NCI-H2227 (cell line): ENCODE results near the gene SLC5A10.
"Not testable (repeated sequence)": the region's sequence is repeated elsewhere in the genome, so short reads cannot be mapped to it uniquely, and the experiment has no call there.

ENCODE experiments used
- DNase-seq: peaks from one replicate; lab custom pipeline; 2025; ENCODE audit not compliant: unreplicated experiment; lab: John Stamatoyannopoulos, UW

SLC5A10 gene

GRCh38 chr17:18951941-18952842 lies at the start of gene SLC5A10:
TSS of gene SLC5A10 (plus strand) at chr17:18952165. CDS start at chr17:18952206, 41 bp downstream.
- DNase-seq = no peak

DNA sequence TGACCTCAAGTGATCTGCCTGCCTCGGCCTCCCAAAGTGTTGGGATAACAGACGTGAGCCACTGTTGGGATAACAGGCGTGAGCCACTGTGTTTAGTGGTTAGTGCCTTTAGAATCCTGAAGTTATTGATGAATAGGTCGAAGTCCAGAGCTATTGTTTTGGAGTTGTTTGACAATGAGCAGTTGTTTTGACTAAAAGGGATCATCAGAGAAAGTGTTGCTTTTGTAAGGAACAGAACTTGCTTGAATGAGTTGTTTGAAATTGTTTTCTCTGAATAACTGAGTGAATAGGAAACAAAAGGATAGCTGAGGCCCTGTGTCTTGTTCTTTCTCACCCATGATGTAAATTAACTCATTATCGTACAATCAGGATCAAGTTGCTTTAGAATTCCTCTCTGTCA lies 47.5 kb upstream of the SLC5A10 start:
- no peak for DNase-seq

GRCh38 chr17:18905226-18905625 lies 46.7 kb upstream of the SLC5A10 start:
- DNase-seq = no peak

DNA sequence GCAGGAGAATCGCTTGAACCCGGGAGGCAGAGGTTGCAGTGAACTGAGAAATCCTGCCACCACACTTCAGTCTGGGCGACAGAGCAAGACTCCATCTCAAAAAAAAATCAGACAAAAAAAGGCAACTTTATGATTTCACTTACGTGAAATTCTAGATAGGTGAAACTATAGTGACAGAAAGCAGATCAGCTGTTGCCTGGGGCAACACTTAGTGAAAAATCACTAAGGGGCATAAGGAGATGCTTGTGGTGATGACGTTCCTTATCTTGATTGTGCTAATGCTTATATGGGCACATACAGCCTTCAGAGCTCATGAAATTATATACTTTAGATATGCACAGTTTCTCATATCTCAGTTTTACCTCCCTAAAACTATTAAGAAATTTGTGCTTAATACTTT lies 41.6 kb upstream of the SLC5A10 start:
- no peak for DNase-seq

DNA sequence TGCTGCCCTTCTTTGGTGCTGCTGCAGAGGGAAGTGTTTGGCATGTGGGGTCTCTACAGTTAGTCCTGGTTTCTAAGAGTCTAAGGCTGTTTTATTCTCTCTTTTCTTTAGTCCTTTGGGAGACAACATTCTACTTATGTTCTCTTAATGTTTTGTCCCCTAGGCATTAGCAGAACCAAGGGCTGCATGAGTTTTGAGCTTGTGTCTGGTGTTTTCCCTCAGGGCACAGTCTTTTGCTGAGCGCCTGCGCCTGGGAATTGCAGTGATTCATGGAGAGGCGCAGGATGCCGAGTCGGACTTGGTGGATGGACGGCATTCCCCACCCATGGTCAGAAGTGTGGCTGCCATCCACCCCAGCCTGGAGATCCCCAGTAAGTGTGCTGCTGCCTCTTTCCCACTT lies 41.1 kb upstream of the SLC5A10 start:
- no peak for DNase-seq

GRCh38 chr17:18916816-18917500 lies 35.0 kb upstream of the SLC5A10 start:
- no peak for DNase-seq

DNA sequence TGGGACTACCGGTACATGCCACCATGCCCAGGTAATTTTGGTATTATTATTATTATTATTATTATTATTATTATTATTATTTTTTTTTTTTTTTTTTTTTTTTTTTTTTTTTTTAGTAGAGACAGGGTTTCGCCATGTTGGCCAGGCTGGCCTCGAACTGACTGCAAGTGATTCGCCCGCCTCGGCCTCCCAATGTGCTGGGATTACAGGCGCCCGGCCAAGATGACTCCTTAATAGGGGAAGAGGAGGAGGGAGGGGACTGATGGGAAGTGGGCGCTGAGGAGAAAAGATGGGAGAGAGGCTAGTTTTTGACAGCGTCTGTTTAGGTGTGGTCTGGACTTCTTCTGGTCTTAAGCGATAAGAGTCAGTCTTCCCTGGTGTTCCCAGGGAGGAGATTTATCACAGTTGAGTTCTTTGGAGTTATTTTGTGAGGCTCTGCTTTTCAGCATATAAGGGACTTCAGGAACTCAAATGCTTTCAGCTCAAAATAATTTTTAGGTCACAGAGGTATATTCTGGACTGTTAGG lies 34.4 kb upstream of the SLC5A10 start:
- DNase-seq = no peak

DNA sequence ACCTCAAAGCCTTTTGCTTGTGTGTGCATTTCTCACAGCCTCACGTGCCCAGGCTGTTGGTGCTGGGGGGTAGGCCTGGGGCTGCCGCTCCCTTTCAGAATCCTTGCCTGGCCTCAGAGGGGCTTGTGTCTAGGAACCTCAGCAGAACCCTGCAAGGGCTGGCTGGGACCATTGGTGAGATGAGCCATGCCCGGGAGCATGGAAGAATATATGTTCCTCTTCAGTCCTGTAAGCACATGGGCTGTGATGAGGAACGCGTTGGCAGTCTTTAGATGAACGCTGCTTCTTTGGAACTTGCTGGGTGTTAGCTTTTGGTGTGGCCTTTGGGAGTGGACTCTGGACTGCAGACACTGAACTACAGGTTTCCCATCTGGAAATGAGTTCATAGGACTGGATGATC lies 32.0 kb upstream of the SLC5A10 start:
- DNase-seq = no peak

- DNase-seq = no peak
These were observed 31.0 kb upstream of the SLC5A10 start for GRCh38 chr17:18920911-18921441.

DNA sequence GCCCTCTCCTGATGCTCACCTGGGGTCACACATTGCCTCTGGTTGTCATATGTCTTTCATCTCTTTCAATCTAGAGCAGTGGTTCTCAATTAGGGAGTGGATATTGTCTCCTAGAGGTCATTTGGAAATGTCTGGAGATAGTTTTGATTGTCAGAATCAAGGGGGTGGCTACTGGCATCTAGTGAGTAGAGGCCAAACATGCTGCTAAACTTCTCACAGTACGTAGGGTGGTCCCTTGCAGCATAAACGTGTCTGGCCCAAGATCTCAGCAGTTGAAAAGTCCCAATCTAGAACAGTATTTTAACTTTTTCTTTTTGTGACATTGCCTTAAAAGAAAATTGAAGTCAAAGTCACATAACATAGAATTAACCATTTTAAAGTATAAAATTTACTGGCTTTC lies 30.5 kb upstream of the SLC5A10 start:
- no peak for DNase-seq

DNA sequence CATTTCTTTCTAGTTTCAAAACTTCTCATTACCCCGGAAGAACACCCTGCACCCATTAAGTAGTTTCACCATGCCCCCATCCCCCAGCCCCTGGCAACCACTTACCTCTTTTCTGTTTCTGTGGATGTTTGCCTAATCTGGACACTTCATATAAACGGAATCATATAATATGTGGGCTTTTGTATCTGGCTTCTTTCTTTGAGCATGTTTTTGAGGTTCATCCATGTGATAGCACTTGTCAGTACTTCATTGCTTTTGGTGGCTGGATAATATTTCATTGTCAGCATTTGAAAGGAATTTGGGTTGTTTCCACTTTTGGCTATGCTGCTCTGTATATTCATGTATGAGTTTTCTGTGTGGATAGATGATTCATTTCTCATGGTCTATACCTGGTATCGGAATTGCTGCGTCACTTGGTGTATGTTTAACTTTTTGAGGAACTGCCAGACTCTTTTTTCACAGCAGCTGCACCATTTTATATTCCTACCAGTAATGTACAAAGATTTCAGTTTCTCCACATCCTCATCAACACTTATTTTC lies 30.0 kb upstream of the SLC5A10 start:
- DNase-seq = no peak

DNA sequence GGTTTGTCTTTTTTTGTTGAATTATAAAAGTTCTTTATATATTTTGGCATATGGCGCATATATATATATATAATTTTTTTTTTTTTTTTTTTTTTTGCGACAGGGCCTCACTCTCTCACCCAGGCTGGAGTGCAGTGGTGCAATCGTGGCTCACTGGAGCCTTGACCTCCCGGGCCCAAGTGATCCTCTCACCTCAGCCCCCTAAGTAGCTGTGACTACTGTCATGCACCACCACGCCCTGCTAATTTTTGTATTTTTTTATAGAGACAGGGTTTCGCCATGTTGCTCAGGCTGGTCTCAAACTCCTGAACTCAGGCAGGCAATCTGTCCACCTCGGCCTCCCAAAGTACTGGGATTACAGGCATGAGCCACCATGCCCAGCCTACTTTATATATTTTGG lies 29.4 kb upstream of the SLC5A10 start:
- DNase-seq = not testable (repeated sequence)

GRCh38 chr17:18925187-18925586 lies 26.8 kb upstream of the SLC5A10 start:
- DNase-seq = no peak

GRCh38 chr17:18928628-18929125 lies 23.3 kb upstream of the SLC5A10 start:
- DNase-seq = no peak

GRCh38 chr17:18932360-18933055 lies 19.5 kb upstream of the SLC5A10 start:
- DNase-seq = no peak

DNA sequence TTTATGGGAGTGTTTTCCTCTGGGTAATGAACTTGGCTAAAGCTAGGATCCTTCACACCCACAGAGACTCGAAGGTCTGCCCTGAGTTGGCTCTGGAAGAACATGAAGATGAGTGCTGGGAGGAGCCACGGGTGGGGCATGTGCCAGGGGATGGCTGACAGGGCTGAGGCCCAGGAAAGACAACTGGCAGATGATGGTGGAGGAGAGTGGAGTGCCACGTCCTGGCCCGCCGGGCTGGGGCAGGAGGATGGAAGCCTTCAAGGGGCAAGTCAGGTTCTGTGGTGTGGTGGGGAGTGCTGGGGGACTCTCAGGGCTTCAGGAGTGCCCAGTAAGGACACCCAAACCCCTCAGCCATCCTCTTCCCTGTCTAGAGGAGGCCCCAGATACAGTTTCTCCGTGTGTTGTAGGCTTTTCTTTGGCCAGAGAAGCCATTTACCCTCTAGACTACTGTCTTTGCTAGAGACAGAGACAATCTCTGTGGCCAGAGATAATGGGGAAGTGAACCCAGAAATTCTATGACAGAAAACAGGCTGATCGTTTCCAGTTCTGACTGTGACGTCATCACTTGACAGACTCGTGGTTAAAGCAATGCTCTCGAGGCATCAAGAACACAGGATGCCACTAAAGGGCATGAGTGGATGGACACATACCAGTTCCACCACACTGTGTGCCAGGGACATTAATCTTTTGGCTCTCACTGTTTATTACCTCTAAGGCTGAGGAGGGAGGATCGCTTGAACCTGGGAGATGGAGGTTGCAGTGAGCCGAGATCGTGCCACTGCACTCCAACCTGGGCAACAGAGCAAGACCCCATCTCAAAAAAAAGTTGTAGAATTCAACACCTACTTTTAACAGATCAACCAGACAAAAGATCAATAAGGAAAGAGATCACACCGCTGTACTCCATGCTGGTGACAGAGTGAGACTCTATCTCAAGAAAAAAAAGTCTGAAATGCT lies 18.6 kb upstream of the SLC5A10 start:
- no peak for DNase-seq

DNA sequence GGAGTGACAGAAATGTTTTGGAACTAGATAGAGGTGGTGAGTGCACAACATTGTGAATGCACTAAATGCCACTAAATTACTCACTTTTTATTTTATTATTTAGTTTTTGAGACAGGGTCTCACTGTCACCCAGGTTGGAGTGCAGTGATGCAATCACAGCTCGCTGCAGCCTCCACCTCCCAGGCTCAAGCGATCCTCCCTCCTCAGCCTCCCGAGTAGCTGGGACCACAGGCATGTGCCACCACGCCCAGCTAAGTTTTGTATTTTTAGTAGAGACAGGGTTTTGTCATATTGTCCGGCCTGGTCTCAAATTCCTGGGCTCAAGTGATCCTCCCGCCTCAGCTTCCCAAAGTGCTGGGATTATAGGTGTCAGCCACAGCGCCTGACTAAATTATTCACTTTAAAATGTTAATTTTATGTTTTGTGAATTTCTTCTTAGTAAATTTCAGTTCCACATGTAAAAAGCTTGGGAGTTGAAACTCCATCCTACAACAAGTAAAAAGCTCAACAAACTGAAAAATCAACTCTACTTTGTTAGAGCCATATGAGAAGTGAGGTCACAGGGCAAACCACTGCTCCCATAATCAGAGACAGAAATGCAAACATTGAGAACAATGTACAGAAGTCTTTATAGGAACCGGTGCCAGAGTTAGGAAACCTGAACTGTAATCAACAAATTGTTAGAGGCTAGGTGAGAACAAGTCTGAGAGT lies 13.8 kb upstream of the SLC5A10 start:
- DNase-seq = no peak

- no peak for DNase-seq
These were observed 13.3 kb upstream of the SLC5A10 start for GRCh38 chr17:18938692-18939023.

- DNase-seq = no peak
These were observed 7.3 kb upstream of the SLC5A10 start for GRCh38 chr17:18944646-18945045.
